HCT116 (cell line): ENCODE data around the gene INPP5E.

Experiments
- CEBPB ChIP-seq: IDR thresholded peaks from 2 replicates; pipeline ENCODE4 v1.6.1; 2012; ENCODE audit warnings: low read depth
- CTCF ChIP-seq, 3 experiments: fragments of 200-600 bp in 1 of 3; sonication (generic) in 1 of 3; IDR thresholded peaks in 2 of 3; conservative IDR thresholded peaks in 1 of 3; 2 replicates each; pipeline ENCODE4 v1.5.1; 2012 to 2017; ENCODE audit warnings: low read depth in 2 of 3, low read length in 2 of 3, antibody characterized with exemption in 1 of 3, borderline replicate concordance in 1 of 3, control low read depth in 1 of 3, mild to moderate bottlenecking in 1 of 3, mixed read lengths in 1 of 3, mixed run types in 1 of 3, moderate library complexity in 1 of 3; ENCODE audit not compliant: insufficient read depth in 1 of 3
- EZH2 ChIP-seq: fragments of 200-600 bp; sonication (generic); IDR thresholded peaks from 2 replicates; pipeline ENCODE4 v1.6.1; 2017; ENCODE audit warnings: antibody characterized with exemption, mixed run types
- EZH2phosphoT487 ChIP-seq: fragments of 200-600 bp; IDR thresholded peaks from 2 replicates; pipeline ENCODE4 v1.6.1; 2018; ENCODE audit warnings: antibody characterized with exemption, borderline replicate concordance
- JUND ChIP-seq: IDR thresholded peaks from 2 replicates; pipeline ENCODE4 v1.6.1; 2012
- POLR2A ChIP-seq: IDR thresholded peaks from 2 replicates; pipeline ENCODE4 v1.7.0; 2011; ENCODE audit warnings: borderline replicate concordance; ENCODE audit not compliant: insufficient read depth, insufficient read length; ENCODE audit errors: extremely low read depth
- POLR2AphosphoS5 ChIP-seq: IDR thresholded peaks from 2 replicates; pipeline ENCODE4 v1.6.1; 2011; ENCODE audit warnings: mild to moderate bottlenecking, low read depth, low read length, moderate library complexity
- RAD21 ChIP-seq: IDR thresholded peaks from 2 replicates; pipeline ENCODE4 v1.6.1; 2012; ENCODE audit warnings: low read depth, mild to moderate bottlenecking
- SP1 ChIP-seq: IDR thresholded peaks from 2 replicates; pipeline ENCODE4 v1.6.1; 2012; ENCODE audit warnings: low read depth
- YY1 ChIP-seq: IDR thresholded peaks from 2 replicates; pipeline ENCODE4 v1.6.1; 2011; ENCODE audit warnings: low read length, low read depth, moderate library complexity, mild to moderate bottlenecking; ENCODE audit not compliant: insufficient replicate concordance; ENCODE audit errors: extremely low read depth
- ZNF274 ChIP-seq: fragments of 200-500 bp; sonication (Bioruptor generic); IDR thresholded peaks from 2 replicates; pipeline ENCODE4 v1.6.1; 2014; ENCODE audit warnings: mild to moderate bottlenecking, low read depth, low read length, inconsistent platforms
- TF ChIP-seq, protein P1 (sequence below): IDR thresholded peaks from 2 replicates; pipeline ENCODE4 v1.6.1; 2012; ENCODE audit warnings: low read depth
- TF ChIP-seq, protein P2 (sequence below): IDR thresholded peaks from 2 replicates; pipeline ENCODE4 v1.6.1; 2011; ENCODE audit warnings: mild to moderate bottlenecking, low read length, moderate library complexity; ENCODE audit not compliant: insufficient replicate concordance; ENCODE audit errors: extremely low read depth
- TF ChIP-seq, protein P3 (sequence below): IDR thresholded peaks from 2 replicates; pipeline ENCODE4 v1.6.1; 2012

DNA sequence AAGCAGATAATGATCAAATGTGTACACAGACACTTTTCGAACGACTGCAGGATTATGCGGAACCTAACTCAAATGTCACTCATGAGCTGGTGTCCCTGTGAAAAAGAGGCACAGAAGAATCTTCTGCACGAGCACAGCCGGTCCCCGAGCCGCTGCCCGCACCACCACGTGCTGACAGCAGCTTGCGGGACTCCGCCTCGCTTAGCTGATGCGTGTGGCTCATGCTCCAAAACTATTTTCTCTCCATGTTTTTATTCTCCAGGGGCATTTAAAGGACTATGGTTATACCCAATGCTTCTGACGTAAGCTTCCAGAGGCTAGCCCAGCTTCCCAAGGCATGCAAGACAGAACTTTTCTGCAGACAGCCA, 33.7 kb upstream of the INPP5E start:
- TF ChIP-seq, protein P1, sequence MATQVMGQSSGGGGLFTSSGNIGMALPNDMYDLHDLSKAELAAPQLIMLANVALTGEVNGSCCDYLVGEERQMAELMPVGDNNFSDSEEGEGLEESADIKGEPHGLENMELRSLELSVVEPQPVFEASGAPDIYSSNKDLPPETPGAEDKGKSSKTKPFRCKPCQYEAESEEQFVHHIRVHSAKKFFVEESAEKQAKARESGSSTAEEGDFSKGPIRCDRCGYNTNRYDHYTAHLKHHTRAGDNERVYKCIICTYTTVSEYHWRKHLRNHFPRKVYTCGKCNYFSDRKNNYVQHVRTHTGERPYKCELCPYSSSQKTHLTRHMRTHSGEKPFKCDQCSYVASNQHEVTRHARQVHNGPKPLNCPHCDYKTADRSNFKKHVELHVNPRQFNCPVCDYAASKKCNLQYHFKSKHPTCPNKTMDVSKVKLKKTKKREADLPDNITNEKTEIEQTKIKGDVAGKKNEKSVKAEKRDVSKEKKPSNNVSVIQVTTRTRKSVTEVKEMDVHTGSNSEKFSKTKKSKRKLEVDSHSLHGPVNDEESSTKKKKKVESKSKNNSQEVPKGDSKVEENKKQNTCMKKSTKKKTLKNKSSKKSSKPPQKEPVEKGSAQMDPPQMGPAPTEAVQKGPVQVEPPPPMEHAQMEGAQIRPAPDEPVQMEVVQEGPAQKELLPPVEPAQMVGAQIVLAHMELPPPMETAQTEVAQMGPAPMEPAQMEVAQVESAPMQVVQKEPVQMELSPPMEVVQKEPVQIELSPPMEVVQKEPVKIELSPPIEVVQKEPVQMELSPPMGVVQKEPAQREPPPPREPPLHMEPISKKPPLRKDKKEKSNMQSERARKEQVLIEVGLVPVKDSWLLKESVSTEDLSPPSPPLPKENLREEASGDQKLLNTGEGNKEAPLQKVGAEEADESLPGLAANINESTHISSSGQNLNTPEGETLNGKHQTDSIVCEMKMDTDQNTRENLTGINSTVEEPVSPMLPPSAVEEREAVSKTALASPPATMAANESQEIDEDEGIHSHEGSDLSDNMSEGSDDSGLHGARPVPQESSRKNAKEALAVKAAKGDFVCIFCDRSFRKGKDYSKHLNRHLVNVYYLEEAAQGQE, result no peak
- no peak for TF ChIP-seq CTCF (IDR thresholded peaks at IDR 0.05 in 2 of 3, conservative IDR thresholded peaks at IDR 0.05 in 1 of 3; ENCODE audit: borderline replicate concordance in 1 of 3, insufficient read depth in 1 of 3, low read depth in 2 of 3, low read length in 2 of 3)
- TF ChIP-seq YY1, result no peak
- no peak for TF ChIP-seq JUND
- TF ChIP-seq ZNF274, result no peak
- TF ChIP-seq, protein P2, sequence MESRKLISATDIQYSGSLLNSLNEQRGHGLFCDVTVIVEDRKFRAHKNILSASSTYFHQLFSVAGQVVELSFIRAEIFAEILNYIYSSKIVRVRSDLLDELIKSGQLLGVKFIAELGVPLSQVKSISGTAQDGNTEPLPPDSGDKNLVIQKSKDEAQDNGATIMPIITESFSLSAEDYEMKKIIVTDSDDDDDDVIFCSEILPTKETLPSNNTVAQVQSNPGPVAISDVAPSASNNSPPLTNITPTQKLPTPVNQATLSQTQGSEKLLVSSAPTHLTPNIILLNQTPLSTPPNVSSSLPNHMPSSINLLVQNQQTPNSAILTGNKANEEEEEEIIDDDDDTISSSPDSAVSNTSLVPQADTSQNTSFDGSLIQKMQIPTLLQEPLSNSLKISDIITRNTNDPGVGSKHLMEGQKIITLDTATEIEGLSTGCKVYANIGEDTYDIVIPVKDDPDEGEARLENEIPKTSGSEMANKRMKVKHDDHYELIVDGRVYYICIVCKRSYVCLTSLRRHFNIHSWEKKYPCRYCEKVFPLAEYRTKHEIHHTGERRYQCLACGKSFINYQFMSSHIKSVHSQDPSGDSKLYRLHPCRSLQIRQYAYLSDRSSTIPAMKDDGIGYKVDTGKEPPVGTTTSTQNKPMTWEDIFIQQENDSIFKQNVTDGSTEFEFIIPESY, result no peak
- TF ChIP-seq POLR2A, result no peak
- no peak for TF ChIP-seq RAD21
- no peak for TF ChIP-seq SP1
- TF ChIP-seq EZH2, result no peak
- no peak for TF ChIP-seq EZH2phosphoT487
- TF ChIP-seq, protein P3, sequence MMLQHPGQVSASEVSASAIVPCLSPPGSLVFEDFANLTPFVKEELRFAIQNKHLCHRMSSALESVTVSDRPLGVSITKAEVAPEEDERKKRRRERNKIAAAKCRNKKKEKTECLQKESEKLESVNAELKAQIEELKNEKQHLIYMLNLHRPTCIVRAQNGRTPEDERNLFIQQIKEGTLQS, result no peak
- no peak for TF ChIP-seq CEBPB
- no peak for TF ChIP-seq POLR2AphosphoS5
